ENCODE measurements around the gene RBMY1E. TPM values are rescaled to one million over a fixed set of nuclear protein-coding genes. Genes with fewer than 3 reads are reported as not detected.
"Not testable (repeated sequence)": the region's sequence is repeated elsewhere in the genome, so short reads cannot be mapped to it uniquely, and the experiment has no call there.

Gene RBMY1E
- total RNA-seq = not detected
- not detected for polyA plus RNA-seq (ENCODE audit: insufficient read depth, low read depth, low replicate concordance)
- long read RNA-seq, donor 1 = 0 reads
- long read RNA-seq, donor 2 = 0 reads
- long read RNA-seq, donor 3 = 0 reads
- long read RNA-seq, donor 4 = 0 reads
- long read RNA-seq, donor 5 = 0 reads
- long read RNA-seq, donor 6 = 0 reads
- long read RNA-seq, donor 7 = 0 reads
- long read RNA-seq, donor 8 = 0 reads
- long read RNA-seq, donor 9 = 0 reads
- long read RNA-seq, donor 10 = 0 reads

DNA sequence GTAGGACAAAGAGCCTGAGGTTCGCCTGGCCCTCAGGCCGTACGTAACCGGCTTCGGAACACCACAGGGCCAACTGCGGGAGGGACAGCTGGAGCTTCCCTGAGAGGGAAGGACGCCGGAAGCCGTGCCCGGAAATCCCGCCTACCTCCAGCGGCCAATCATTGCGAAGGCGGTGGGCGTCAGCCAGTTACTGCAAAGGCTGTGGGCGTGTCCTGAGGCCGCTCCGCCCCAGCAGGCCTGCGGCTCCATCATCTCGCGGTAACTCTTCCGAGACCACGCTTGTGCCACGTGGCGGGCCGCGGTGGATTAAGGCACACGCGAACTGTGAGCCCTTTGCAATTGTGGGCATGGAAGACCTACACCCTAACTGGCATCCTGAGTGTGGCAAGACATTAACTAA, at the start of gene RBMY1E:
RBMY1E (minus strand) TSS at position 101 of the 400 bp plus-strand sequence. CDS start 1,978 bp downstream, outside the sequence.
- H3K9ac ChIP-seq (ENCODE audit: low read length in 3 of 3); H3K27ac ChIP-seq (ENCODE audit: low read depth in 2 of 2, low read length in 2 of 2); H3K36me3 ChIP-seq (ENCODE audit: control insufficient read depth in 2 of 3, insufficient read depth in 3 of 3, low read length in 3 of 3); H3K27me3 ChIP-seq (ENCODE audit: control insufficient read depth, insufficient read depth, low read length); DNase-seq; intact Hi-C loops (cut with DNase I); FAIRE-seq; H3K4me1 ChIP-seq (ENCODE audit: control insufficient read depth in 2 of 3, insufficient read depth in 2 of 3, low read depth in 1 of 3, low read length in 3 of 3); H3K9me3 ChIP-seq (ENCODE audit: control insufficient read depth in 2 of 3, insufficient read depth in 1 of 3, low read length in 3 of 3); H3K4me3 ChIP-seq (ENCODE audit: low read length in 3 of 3): not testable (repeated sequence)

DNA sequence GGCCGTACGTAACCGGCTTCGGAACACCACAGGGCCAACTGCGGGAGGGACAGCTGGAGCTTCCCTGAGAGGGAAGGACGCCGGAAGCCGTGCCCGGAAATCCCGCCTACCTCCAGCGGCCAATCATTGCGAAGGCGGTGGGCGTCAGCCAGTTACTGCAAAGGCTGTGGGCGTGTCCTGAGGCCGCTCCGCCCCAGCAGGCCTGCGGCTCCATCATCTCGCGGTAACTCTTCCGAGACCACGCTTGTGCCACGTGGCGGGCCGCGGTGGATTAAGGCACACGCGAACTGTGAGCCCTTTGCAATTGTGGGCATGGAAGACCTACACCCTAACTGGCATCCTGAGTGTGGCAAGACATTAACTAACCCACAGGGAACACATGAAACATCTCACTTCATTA, 23.4 kb downstream of the RBMY1E start, which contains the start of gene RBMY1D:
RBMY1D (minus strand) TSS at position 101 of the 400 bp plus-strand sequence. CDS start 2,013 bp downstream, outside the sequence.
- H3K36me3 ChIP-seq (ENCODE audit: control insufficient read depth in 2 of 3, insufficient read depth in 3 of 3, low read length in 3 of 3); H3K4me1 ChIP-seq (ENCODE audit: control insufficient read depth in 2 of 3, insufficient read depth in 2 of 3, low read depth in 1 of 3, low read length in 3 of 3); H3K9me3 ChIP-seq (ENCODE audit: control insufficient read depth in 2 of 3, insufficient read depth in 1 of 3, low read length in 3 of 3); H3K9ac ChIP-seq (ENCODE audit: low read length in 3 of 3); H3K27ac ChIP-seq (ENCODE audit: low read depth in 2 of 2, low read length in 2 of 2); DNase-seq; FAIRE-seq; H3K27me3 ChIP-seq (ENCODE audit: control insufficient read depth, insufficient read depth, low read length); intact Hi-C loops (cut with DNase I); H3K4me3 ChIP-seq (ENCODE audit: low read length in 3 of 3): not testable (repeated sequence)

DNA sequence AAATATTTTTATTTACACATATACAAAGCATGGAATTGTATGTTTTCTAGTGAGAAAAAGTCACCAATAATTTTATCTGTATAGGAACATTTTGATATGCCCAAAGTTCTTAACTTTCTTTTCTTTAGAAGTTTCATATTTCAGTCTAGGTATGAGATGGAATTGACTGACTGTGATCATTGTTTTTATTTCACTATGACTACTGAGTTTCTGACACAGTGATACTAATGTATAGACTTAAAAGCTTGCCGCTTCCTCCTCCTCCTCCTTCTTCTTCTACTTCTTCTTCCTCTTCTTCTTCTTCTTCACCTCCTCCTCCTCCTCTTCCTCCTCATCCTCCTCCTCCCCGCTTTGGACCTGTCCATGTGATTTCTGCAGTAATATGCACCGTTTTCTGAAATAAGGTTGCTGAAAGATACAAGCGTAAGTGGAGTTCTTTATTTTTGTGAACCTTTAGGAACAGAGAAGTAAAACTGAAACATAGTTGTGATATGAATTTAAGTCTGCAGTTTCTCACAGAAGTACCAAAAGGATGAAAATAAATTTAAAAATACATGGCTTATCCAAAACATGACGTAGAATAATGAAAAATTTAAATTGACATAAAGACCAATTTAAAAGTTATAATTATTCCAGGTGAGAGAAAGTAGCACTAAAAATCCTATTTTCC, 48.3 kb downstream of the RBMY1E start:
- H3K27ac ChIP-seq (ENCODE audit: low read depth in 2 of 2, low read length in 2 of 2); intact Hi-C loops (cut with DNase I); H3K9me3 ChIP-seq (ENCODE audit: control insufficient read depth in 2 of 3, insufficient read depth in 1 of 3, low read length in 3 of 3); H3K27me3 ChIP-seq (ENCODE audit: control insufficient read depth, insufficient read depth, low read length); H3K4me3 ChIP-seq (ENCODE audit: low read length in 3 of 3); H3K9ac ChIP-seq (ENCODE audit: low read length in 3 of 3); FAIRE-seq; DNase-seq; H3K4me1 ChIP-seq (ENCODE audit: control insufficient read depth in 2 of 3, insufficient read depth in 2 of 3, low read depth in 1 of 3, low read length in 3 of 3); H3K36me3 ChIP-seq (ENCODE audit: control insufficient read depth in 2 of 3, insufficient read depth in 3 of 3, low read length in 3 of 3): not testable (repeated sequence)

Other genes starting within 250 kb of the RBMY1E start
- not detected for gene RBMY1D, start 23.5 kb downstream of the RBMY1E start, total RNA-seq
- gene RBMY1D, start 23.5 kb downstream of the RBMY1E start, polyA plus RNA-seq (ENCODE audit: insufficient read depth, low read depth, low replicate concordance) = not detected